NAMALWA (cell line): ENCODE data around the gene TEX13A.

Experiments used
- DNase-seq: peaks from one replicate; pipeline ENCODE4 v3.0.0-alpha.2; 2015; ENCODE audit warnings: low spot score

TEX13A gene

GRCh38 chrX:105173071-105173470 lies 47.4 kb downstream of the TEX13A start:
- no peak for DNase-seq
